NCI-H2029 treated with DMSO at 0.1 percent for 48 hours (cell line): Measurements from ENCODE around the gene HELQ.

Experiments
- DNase-seq: peaks from one replicate; lab custom pipeline; 2025; lab: John Stamatoyannopoulos, UW

Gene HELQ

GRCh38 chr4:83372931-83373330, 82.7 kb downstream of the HELQ start:
- DNase-seq: no peak

GRCh38 chr4:83371936-83372335, 83.7 kb downstream of the HELQ start:
- DNase-seq: no peak

GRCh38 chr4:83371235-83371634, 84.4 kb downstream of the HELQ start:
- no peak for DNase-seq

GRCh38 chr4:83370640-83370906, 85.0 kb downstream of the HELQ start:
- no peak for DNase-seq

GRCh38 chr4:83369831-83370639, 85.6 kb downstream of the HELQ start:
- DNase-seq: no peak

GRCh38 chr4:83364312-83364711, 91.3 kb downstream of the HELQ start:
- DNase-seq: no peak

- no peak for DNase-seq
Measured at GRCh38 chr4:83362492-83363329, 92.9 kb downstream of the HELQ start.

GRCh38 chr4:83361416-83362103, 94.1 kb downstream of the HELQ start:
- no peak for DNase-seq

- DNase-seq: no peak
Measured at GRCh38 chr4:83360018-83360417, 95.6 kb downstream of the HELQ start.

- no peak for DNase-seq
Measured at GRCh38 chr4:83358410-83358809, 97.2 kb downstream of the HELQ start.
